WI38 (cell line): ENCODE results near the gene GABRQ.

Source experiments
- H3K4me3 ChIP-seq: 2 replicates; pipeline ENCODE4 v1.5.1; 2011; ENCODE audit warnings: low read depth, mild to moderate bottlenecking, control low read depth, low read length
- TF ChIP-seq, protein P1 (sequence below): IDR thresholded peaks from 2 replicates; pipeline ENCODE4 v1.5.1; 2012; ENCODE audit warnings: low read depth, mild to moderate bottlenecking, control low read depth, low read length

GABRQ gene

GRCh38 chrX:152642931-152643564 lies 5.4 kb downstream of the GABRQ start:
- TF ChIP-seq, protein P1, sequence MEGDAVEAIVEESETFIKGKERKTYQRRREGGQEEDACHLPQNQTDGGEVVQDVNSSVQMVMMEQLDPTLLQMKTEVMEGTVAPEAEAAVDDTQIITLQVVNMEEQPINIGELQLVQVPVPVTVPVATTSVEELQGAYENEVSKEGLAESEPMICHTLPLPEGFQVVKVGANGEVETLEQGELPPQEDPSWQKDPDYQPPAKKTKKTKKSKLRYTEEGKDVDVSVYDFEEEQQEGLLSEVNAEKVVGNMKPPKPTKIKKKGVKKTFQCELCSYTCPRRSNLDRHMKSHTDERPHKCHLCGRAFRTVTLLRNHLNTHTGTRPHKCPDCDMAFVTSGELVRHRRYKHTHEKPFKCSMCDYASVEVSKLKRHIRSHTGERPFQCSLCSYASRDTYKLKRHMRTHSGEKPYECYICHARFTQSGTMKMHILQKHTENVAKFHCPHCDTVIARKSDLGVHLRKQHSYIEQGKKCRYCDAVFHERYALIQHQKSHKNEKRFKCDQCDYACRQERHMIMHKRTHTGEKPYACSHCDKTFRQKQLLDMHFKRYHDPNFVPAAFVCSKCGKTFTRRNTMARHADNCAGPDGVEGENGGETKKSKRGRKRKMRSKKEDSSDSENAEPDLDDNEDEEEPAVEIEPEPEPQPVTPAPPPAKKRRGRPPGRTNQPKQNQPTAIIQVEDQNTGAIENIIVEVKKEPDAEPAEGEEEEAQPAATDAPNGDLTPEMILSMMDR, result no peak
- H3K4me3 ChIP-seq, result no peak overlapping the region

- H3K4me3 ChIP-seq, result no peak overlapping the region
- TF ChIP-seq, protein P1, result no peak
Measured at GRCh38 chrX:152646961-152647360, 9.3 kb downstream of the GABRQ start.

DNA sequence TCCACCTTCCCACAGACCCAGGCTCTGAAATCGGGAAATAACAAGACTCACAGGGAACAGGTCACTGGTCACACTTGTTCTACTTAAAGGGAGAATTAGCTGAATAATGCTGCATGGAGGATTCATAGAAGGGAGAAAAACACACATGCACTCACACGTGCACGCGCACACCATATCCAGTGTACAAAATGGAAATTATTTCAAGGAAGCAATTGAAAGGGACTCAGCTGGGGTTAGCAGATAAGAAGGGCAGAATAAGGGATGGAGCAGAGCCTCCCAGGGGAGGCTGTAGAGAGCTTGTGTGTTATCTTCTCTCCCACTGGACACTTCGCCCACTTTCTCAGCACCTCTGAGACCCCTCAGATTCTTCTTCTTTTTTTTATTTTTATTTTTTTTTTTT lies 10.3 kb downstream of the GABRQ start:
- TF ChIP-seq, protein P1, result no peak
- no peak overlapping the region for H3K4me3 ChIP-seq

GRCh38 chrX:152652060-152652459 lies 14.4 kb downstream of the GABRQ start:
- H3K4me3 ChIP-seq, result no peak overlapping the region
- TF ChIP-seq, protein P1, result no peak

DNA sequence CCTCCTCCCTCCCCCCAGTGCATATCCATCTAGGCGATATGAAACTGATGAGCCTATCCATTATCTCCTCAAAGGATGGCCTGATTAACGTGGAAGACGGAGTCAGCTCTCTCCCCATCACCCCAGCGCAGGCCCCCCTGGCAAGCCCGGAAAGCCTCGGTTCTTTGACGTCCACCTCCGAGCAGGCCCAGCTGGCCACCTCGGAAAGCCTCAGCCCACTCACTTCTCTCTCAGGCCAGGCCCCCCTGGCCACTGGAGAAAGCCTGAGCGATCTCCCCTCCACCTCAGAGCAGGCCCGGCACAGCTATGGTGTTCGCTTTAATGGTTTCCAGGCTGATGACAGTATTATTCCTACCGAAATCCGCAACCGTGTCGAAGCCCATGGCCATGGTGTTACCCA lies 14.8 kb downstream of the GABRQ start:
- TF ChIP-seq, protein P1, result no peak
- no peak overlapping the region for H3K4me3 ChIP-seq

DNA sequence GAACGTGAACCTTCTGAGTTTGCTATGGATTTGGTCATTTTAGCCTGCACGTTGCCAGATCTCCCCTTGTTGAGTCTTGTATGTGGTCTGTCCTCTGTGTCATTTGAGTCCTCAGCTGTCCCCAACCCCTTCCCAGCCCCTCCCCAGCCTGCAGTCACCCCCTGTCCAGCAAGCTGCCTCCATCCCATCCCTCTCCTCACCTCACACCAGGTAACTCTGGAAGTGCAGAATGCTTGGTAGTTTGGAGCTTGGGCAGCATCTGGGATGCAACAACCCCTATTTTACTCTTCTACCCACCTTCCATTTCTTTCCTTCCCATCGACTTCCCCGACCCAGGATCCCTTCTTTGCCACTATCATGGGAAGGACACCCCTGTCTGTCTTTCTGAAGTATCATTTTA lies 18.4 kb downstream of the GABRQ start:
- TF ChIP-seq, protein P1, result no peak
- H3K4me3 ChIP-seq, result no peak overlapping the region

- TF ChIP-seq, protein P1, result no peak
Measured at GRCh38 chrX:152656890-152657289, 19.2 kb downstream of the GABRQ start.

More at GRCh38 chrX:152656890-152657289, 19.2 kb downstream of the GABRQ start:
- H3K4me3 ChIP-seq, result no peak overlapping the region
